ENCODE data around the gene SAMMSON.

- TF ChIP-seq POLR2A (IDR thresholded peaks at IDR 0.05; ENCODE audit: low read length) (no peak), GATA1 (IDR thresholded peaks at IDR 0.05; ENCODE audit: low read depth, low read length) (no peak)
These were observed 50.2 kb downstream of the SAMMSON start for GRCh38 chr3:70049761-70050160.
